Thoracic aorta (tissue), 2 donors: ENCODE data around the gene ALK. TPM values are rescaled to one million over a fixed set of nuclear protein-coding genes. Genes with fewer than 3 reads are reported as not detected.

Source experiments
- ATAC-seq: fragments of 150-250 bp; one replicate; pipeline ENCODE4 v1.8.0; 2017; ENCODE audit warnings: low read depth; ENCODE audit not compliant: insufficient number of reproducible peaks, low FRiP score
- DNase-seq: peaks from one replicate; pipeline ENCODE4 v3.0.0-alpha.2; 2020; ENCODE audit warnings: low spot score
- H3K27ac ChIP-seq, 2 donors: fragments of 200-600 bp; sonication (generic); 1 replicate in 1 of 2; 2 replicates in 1 of 2; pipeline ENCODE4 v1.5.1; 2016; ENCODE audit warnings: mild to moderate bottlenecking in 2 of 2, moderate library complexity in 2 of 2
- H3K27me3 ChIP-seq: fragments of 200-600 bp; sonication (generic); replicated peaks from 2 replicates; pipeline ENCODE4 v1.6.0; 2016; ENCODE audit warnings: mild to moderate bottlenecking; ENCODE audit not compliant: insufficient read depth
- H3K36me3 ChIP-seq: fragments of 200-600 bp; sonication (generic); one replicate; pipeline ENCODE4 v1.5.1; 2016
- H3K4me1 ChIP-seq, 2 donors: fragments of 200-600 bp; sonication (generic); 1 replicate in 1 of 2; 2 replicates in 1 of 2; pipeline versions ENCODE4 v1.5.1 to v1.6.0; 2016; ENCODE audit warnings: low read depth in 2 of 2, mild to moderate bottlenecking in 1 of 2; ENCODE audit not compliant: control insufficient read depth in 1 of 2
- H3K4me3 ChIP-seq: fragments of 200-600 bp; sonication (generic); 2 replicates; pipeline ENCODE4 v1.5.1; 2016; ENCODE audit warnings: mild to moderate bottlenecking
- H3K9me3 ChIP-seq: fragments of 200-600 bp; sonication (generic); 2 replicates; pipeline ENCODE4 v1.5.1; 2016
- total RNA-seq, 2 donors: library from RNA; depleted of rRNA; stranded (reverse); fragments of >200 nt; gene quantifications; one replicate each; pipeline versions ENCODE4 v1.1.0 to v1.2.3, GENCODE V29; 2016
- TF ChIP-seq, protein P1 (sequence below): fragments of 200-600 bp; sonication (generic); IDR thresholded peaks from one replicate; pipeline ENCODE4 v1.5.1; 2019; ENCODE audit warnings: antibody characterized with exemption

The ALK gene
- total RNA-seq, 2 donors from 2014 or later = 2.0 TPM; not detected in 1

DNA sequence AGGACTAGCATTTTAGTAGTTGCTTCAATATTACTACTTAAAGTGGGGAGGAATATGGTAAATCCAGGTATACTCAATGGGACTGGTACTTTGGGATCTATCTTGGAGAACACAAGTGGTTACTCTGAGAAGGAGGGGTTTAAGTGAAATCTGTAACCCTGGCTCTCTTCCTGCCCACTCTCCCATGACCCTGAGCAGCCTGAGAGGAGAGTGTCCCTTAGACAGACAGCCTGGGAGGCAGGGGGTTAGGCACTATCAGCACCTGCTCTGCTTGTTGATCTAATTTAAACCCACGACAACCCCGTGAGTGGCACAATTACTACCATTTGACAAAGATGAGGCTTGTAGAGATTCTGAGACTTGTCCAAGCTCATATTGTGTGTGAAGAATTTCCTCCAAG, 395.5 kb downstream of the ALK start:
- H3K9me3 ChIP-seq = no peaks in the 10 kb centered on the region
- no peak overlapping the region for H3K4me3 ChIP-seq
- DNase-seq = no peak
- no peak overlapping the region for H3K27ac ChIP-seq
- no peaks in the 10 kb centered on the region for H3K36me3 ChIP-seq
- H3K4me1 ChIP-seq = peaks cover 0 to 6% of the 10 kb centered on the region in 2 donors
- ATAC-seq = no peak
- TF ChIP-seq, protein P1, sequence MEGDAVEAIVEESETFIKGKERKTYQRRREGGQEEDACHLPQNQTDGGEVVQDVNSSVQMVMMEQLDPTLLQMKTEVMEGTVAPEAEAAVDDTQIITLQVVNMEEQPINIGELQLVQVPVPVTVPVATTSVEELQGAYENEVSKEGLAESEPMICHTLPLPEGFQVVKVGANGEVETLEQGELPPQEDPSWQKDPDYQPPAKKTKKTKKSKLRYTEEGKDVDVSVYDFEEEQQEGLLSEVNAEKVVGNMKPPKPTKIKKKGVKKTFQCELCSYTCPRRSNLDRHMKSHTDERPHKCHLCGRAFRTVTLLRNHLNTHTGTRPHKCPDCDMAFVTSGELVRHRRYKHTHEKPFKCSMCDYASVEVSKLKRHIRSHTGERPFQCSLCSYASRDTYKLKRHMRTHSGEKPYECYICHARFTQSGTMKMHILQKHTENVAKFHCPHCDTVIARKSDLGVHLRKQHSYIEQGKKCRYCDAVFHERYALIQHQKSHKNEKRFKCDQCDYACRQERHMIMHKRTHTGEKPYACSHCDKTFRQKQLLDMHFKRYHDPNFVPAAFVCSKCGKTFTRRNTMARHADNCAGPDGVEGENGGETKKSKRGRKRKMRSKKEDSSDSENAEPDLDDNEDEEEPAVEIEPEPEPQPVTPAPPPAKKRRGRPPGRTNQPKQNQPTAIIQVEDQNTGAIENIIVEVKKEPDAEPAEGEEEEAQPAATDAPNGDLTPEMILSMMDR = no peak
- H3K27me3 ChIP-seq = no peaks in the 10 kb centered on the region

DNA sequence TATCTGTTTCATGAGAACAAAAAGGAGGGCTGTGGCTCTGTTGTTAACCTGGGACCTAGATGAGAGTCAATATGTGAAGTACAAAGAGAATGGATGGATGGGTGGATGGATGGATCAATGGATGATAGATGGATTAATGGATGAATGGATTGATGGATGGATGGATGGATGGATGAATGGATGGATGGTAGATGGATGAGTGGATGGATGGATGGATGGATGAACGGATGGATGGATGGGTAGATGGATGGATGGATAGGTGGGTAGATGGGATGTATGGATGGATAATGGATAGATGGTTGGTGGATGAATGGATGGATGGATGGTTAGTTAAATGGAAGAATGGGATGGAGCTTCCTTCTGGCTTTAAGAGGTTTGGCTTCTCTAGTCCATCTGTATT, 396.7 kb downstream of the ALK start:
- TF ChIP-seq, protein P1 = no peak
- no peak overlapping the region for H3K4me3 ChIP-seq
- H3K36me3 ChIP-seq = no peaks in the 10 kb centered on the region
- ATAC-seq (no peak), DNase-seq (no peak)
- H3K4me1 ChIP-seq = peaks cover 0 to 6% of the 10 kb centered on the region in 2 donors
- no peak overlapping the region for H3K27ac ChIP-seq
- no peaks in the 10 kb centered on the region for H3K9me3 ChIP-seq
- H3K27me3 ChIP-seq = no peaks in the 10 kb centered on the region

DNA sequence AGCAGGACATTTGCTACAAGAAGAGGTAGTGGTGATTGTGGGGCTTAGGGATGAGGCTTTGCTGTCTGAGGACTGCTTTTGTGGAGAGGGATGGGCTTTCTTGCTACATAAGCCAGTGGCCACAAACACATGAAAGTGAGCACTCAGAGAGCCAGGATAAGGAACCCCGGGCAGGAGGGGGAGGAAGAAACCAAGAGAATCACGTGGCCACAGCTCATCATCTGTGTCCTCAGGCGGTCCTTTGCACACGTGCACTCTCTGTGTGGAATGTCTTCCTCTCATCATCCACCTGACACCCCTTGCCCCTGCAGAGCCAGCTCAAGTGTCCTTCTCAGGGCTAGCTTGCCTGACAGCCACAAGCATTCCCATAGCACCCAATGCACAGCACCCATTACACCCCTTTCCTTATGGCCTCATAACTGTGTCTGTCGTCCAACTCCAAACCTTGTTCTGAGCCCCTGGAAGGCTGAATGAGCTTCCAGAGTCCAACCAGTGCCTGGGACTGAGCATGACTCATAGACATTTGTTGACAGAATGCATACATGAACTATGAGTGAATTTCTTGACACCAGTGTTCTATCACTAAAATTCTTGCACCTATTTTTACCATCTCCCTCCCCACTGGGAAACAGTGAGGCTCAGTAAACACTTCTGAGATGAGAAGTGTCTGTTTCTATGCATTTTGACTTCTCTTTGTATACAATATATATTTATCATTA, 398.3 kb downstream of the ALK start:
- Histone ChIP-seq H3K4me3 (no peak overlapping the region), H3K27me3 (no peaks in the 10 kb centered on the region), H3K4me1 (no peaks in the 10 kb centered on the region), H3K27ac (no peak overlapping the region), H3K36me3 (no peaks in the 10 kb centered on the region), H3K9me3 (no peaks in the 10 kb centered on the region)
- DNase-seq (no peak), ATAC-seq (no peak)
- TF ChIP-seq, protein P1 = no peak

DNA sequence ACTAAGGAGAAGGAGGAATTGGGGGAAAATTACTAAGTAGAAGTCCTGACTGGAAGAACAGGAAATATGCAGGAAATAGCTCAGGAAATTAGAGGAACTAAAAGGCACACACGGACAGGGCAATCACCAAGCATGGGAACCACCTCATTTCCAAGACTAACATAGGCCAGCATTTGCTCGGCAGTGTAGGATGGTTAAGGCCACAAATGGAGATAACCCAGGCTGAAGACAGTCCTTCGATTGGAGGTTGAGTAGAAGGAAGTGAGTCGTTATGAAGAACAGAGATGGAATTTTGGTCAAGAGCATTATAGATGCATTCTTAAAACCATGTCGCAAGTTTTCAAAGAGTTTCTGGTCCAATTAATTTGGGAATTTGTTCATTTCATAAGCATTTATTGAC, 401.4 kb downstream of the ALK start:
- no peak for DNase-seq
- H3K4me1 ChIP-seq = no peaks in the 10 kb centered on the region
- TF ChIP-seq, protein P1 = no peak
- no peaks in the 10 kb centered on the region for H3K27me3 ChIP-seq
- H3K9me3 ChIP-seq = no peaks in the 10 kb centered on the region
- ATAC-seq = no peak
- no peak overlapping the region for H3K27ac ChIP-seq
- no peaks in the 10 kb centered on the region for H3K36me3 ChIP-seq
- H3K4me3 ChIP-seq = no peak overlapping the region

DNA sequence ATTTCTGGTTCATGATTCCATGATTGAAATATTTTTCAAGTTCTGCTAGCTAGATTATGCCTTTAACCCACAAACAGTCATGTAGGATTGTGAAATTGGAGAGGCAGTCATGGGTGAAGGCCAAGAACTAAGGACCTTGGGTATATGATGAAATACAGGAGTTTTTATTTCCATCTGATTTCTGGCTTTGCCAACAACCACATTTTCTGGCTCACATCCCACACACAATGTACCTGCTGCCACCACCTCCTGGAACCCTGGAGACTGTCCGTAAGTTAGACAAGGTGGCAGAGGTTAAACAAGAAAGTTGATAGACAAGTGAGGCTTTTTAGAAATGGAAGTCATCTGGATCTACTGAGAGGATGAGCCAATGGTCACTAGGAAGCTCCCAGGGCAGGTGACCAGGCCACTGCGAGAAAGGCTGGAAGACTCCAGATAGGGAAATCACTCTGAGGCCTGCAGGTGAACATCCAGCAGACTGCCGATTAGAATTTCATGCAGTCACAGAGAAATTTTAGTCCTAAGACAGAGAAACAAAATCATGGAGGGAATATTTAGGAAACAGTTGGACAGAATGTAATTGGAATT, 402.0 kb downstream of the ALK start:
- no peak overlapping the region for H3K27ac ChIP-seq
- no peaks in the 10 kb centered on the region for H3K27me3 ChIP-seq
- H3K4me1 ChIP-seq = no peaks in the 10 kb centered on the region
- no peaks in the 10 kb centered on the region for H3K36me3 ChIP-seq
- no peaks in the 10 kb centered on the region for H3K9me3 ChIP-seq
- H3K4me3 ChIP-seq = no peak overlapping the region
- ATAC-seq = no peak
- TF ChIP-seq, protein P1 = no peak
- DNase-seq = no peak
